NCI-H146 (cell line): Measurements from ENCODE around the gene GALNTL6.
"Not testable (repeated sequence)": the region's sequence is repeated elsewhere in the genome, so short reads cannot be mapped to it uniquely, and the experiment has no call there.

Experiments
- DNase-seq: peaks from one replicate; lab custom pipeline; 2025; lab: John Stamatoyannopoulos, UW

GALNTL6 gene

DNA sequence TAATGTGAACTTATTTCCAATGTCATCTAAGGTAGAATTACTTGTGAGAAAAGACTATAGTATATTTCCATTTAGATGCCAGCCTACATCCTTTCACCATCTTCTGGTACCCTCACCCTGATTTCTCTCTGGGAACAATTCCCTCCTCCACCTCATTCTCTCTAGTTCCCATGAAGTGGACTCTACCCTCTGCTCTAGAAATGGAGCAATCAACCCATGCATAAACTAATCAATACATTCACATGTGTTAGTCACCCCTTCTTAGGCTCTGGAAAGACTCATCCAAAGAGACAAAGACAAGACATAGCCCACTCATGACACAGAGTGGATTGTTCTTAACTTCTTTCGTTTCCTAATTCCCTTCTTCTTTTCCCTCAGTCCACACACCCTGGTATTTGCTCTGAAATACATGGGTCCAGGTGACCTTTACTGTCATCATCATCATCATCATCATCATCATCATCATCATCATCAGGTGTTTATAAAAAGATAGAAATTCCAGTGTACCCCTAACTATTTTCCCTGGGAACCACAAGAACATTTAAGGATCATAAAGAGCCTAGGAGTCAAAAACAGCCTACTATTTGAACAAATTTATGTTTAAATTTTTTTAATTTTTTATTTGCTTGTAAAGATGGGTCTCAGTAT is 1056.5 kb downstream of the GALNTL6 start:
- no peak for DNase-seq

DNA sequence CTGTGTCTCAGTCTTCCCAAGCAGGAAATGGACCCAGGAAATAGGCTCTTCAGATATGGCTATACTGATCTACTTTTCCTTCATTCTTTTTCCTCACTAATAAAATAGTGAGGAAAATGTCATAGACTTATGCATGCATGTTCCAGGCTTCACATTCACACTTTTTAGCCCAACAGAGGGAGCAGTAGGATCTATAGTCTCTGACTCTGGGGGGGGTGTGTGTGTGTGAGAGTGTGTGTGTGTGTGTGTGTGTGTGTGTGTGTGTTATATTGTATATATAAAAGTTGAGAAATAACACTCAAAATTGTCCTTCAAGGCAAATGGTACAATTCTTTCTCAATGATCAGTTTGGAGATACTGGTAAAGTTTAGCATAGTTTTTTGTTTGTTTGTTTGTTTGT is 1058.2 kb downstream of the GALNTL6 start:
- no peak for DNase-seq

DNA sequence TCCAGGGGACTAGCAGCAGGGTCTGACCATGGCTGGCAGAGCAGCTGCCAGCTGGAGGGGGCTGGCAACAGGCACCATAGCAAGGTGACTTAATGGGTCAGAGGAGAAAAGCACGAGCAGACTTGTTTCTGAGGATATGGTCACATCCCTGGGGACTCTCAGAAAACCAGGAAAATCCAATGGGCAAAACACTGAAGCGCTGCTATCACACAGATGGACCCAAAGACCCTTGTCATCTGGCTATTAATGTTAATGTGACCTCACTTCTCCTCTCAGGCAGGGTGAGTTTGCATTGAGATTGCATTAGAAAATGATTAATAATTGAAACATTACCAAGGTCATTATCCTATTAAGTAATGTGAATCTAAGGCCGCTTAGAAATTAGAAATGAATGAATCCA is 1061.7 kb downstream of the GALNTL6 start:
- no peak for DNase-seq

DNA sequence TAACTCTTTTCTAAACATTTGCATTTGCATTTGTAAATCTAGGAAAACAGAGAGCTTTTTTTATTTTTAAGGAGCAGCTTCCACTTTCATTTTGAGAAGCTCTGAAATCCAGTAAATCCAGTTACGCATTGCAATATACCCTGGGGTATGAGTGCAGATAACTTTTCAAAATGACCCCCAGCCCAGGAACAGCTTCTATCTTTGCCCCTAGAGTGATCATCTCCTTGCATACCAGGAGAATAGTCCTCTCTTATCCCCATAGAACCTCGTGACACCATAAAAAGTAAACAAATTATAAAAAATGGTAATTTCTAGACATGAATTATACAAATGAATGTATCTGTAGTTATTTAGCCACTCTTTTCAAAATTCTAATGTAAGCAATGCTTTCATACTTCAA is 1063.2 kb downstream of the GALNTL6 start:
- DNase-seq, result no peak

DNA sequence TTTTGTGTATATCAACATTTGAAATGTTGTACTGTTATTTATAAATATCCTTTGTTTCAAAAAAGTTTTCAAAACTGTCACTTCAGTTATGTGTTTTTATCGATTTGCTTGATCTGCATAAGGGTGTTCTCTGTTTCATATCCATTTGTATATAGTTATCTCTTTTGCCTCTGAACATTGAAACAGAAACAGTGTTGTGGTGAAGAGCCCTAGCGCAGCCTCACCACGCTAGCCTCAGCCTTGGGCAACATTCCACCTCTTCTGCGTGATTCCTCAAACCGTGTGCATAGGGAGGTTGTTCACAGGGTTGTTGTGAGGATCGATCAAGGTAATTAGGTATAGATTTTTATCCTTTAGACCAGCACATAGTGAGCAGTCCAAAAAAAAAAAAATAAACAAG is 1068.4 kb downstream of the GALNTL6 start:
- no peak for DNase-seq

DNA sequence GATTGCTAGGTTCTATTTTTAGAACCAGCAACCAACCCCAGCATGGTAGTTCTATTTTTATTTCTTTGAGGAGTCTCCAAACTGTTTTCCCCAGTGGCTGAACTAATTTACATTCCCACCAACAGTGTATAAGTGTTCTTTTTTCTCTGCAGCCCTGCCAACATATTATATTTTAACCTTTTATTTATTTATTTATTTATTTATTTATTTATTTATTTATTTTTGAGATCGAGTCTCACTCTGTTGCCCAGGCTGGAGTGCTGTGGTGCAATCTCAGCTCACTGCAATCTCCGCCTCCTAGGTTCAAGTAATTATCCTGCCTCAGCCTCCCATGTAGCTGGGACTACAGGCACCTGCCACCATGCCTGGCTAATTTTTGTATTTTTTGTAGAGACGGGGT is 1074.2 kb downstream of the GALNTL6 start:
- DNase-seq, result not testable (repeated sequence)

DNA sequence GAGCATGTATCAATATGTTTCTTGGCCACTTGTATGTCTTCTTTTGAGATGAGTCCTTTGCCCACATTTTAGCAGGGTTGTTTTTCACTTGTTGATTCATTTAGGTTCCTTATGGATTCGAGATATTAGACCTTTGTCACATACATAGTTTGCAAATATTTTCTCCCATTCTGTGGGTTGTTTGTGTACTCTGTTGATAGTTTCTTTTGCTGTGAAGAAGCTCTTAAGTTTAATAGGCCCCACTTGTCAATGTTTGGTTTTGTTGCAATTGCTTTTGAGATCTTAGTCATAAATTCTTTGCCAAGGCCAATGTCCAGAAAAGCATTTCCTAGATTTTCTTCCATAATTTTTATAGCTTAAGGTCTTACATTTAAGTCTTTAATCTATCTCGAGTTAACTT is 1074.8 kb downstream of the GALNTL6 start:
- no peak for DNase-seq

DNA sequence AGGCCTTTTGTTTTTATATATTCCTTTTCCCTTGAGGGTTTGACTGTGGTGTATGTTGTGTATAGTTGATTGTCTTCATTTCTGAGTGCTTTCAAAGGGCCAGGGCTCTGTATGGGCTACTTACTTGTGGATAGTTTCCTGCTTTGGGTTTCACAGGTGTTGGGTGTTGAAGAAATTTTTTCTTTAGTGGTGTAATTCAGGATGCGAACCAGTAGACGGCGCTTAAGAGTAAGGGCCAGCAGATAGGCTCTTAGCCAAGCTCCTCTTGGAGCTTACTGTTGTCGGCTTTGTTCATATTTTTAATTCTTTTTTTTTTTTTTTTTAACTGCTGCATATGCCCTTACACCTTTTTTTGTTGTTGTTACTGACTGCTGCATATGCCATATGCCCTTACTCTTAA is 1079.1 kb downstream of the GALNTL6 start:
- no peak for DNase-seq

DNA sequence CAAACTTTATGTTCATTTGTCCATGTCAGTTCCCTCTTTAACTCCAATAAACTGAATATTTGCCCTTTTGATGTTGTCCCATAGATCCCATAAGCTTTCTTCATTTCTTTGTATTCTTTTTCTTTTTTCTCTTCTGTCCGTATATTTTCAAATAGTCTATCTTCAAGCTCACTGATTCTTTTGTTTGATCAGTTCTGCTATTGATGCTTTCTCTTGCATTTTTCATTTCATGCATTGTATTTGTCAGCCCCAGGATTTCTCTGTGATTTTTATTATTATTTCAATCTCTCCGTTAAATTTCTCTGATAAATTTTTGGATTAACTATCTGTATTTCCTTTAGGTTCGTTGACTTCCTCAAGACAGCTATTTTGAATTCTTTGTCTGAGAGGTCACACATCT is 1082.5 kb downstream of the GALNTL6 start:
- DNase-seq, result no peak

DNA sequence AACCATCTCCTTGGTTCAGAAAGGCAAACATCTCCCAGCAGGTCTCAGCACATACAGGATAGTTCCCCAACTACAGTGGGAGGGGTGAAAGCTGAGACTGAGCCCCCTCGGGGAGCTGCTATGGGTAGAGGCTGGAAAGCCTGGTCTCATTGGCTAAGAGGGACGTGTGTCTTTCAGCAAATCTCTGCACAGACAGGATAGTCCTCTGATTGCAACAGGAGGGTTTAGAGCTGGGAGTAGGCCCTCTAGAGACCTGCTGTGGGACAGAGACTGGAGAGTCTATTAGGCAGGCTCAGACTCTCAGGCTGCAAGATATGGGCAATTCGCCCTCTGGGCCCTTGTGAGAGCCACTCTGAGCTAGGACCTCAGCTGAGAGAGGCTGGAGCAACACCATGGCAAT is 1083.8 kb downstream of the GALNTL6 start:
- no peak for DNase-seq

DNA sequence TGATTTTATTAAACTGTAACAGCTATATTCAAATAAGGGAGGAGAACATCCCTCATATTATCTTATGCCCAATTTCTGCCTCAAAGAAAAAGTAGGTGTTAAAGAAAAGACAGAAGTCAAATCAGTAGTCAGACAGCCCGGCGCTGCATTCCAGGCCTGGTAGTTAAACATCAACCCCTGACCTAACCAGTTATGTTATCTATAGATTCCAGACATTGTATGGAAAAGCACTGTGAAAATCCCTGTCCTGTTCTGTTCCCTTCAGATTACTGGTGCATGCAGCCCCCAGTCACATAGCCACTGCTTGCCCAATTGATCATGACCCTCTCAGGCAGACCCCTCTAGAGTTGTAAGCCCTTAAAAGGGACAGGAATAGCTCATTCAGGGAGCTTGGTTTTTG is 1085.5 kb downstream of the GALNTL6 start:
- DNase-seq, result no peak

DNA sequence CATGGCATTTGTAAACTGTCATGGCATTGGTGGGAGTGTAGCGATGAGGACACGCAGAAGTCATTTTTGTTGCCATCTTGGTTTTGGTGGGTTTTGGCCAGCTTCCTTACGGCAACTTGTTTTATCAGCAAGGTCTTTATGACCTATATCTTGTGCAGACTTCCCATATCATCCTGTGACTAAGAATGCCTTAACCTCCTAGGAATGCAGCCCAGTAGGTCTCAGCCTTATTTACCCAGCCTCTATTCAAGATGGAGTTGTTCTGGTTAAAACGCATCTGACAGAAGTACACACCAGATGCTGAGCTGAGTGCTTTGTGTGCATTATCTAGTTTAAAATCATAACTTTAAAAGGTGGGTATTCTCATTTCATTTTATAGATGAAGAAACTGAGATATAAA is 1086.7 kb downstream of the GALNTL6 start:
- no peak for DNase-seq

DNA sequence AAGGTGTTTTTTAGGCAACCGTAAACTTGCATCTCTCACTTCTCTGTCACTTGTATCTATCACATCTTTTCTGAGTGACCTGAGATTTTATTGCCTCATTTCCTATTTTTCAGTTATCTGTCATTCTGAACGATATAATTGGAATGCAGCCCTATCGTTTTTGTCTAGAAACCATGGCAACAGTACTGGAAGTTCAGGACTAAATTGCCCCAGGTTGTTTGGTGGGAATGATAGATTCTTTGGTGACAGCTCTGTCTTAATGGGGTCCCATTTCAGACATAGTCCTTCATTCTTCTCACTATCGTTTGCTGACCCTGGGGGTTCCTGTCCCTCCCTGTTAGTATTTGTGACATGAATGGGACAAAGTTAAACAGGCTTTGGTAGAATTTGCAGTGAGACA is 1087.7 kb downstream of the GALNTL6 start:
- DNase-seq, result peak; percentile 50

DNA sequence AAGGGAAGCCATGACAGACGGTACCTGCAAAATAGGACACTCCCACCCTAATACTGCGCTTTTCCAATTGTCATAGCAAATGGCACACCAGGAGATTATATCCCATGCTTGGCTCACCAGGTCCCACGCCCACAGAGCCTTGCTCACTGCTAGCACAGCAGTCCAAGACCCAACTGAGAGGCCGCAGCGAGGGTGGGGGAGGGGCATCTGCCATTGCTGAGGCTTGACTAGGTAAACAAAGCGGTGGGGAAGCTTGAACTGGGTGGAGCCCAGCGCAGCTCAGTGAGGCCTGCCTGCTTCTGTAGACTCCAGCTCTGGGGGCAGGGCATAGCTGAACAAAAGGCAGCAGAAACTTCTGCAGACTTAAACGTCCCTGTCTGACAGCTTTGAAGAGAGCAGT is 1099.3 kb downstream of the GALNTL6 start:
- not testable (repeated sequence) for DNase-seq

DNA sequence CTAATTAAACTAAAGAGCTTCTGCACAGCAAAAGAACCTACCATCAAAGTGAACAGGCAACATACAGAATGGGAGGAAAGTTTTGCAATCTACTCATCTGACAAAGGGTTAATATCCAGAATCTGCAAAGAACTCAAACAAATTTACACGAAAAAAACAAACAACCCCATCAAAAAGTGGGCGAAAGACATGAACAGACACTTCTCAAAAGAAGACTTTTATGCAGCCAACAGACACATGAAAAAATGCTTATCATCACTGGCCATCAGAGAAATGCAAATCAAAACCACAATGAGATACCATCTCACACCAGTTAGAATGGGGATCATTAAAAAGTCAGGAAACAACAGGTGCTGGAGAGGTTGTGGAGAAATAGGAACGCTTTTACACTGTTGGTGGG is 1104.2 kb downstream of the GALNTL6 start:
- DNase-seq, result not testable (repeated sequence)

DNA sequence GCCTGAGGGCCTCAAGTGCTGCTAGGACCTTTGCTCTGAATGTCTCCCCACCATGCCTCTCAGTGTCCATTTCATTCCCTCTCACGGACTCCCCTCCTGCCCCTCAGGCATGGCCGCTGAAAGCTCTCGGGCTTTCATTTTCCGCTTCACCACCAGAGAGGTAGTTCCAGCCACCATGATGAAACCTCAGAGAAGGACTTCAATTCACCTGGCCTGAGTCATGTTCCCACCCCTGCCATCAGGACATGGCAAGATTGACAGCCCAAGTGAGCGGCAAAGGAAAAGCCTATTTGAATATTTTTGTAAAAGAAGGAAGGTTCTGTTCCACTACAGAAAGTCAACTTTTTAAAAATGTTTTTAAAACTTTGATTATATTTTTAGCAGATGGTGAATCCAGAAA is 1106.1 kb downstream of the GALNTL6 start:
- no peak for DNase-seq

DNA sequence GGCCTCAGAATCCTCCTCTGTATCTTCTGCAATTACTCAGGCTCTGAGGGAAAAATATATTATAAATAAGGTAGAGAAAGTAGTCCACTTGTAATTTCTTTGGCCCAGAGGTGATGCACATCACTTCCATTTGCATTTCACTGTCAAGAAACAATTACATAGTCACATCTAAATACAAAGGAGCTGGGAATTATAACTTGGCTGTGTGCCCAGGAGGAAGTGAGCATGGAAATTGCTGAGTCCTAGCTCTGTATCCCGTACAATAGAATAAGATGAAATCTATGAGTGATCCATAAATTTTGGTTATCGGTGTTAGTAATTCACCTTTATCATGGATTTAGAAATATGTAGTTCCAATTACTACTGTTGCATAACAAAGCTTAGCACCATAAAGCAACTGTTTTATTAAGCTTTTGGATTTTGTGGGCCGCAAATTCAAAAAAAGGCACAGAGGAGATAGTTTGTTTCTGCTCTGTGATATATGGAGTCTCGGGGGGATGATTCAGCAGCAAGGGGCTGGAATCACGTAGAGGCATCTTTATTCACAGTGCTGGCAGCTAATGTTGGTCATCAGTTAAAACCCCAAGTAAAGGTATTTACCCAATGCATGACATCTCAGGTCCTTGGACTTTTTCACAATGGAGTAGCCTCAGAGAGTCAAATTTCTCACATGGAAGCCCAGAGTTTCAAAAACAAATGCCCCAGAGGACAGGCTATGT is 1114.1 kb downstream of the GALNTL6 start:
- peak; percentile 79 for DNase-seq

DNA sequence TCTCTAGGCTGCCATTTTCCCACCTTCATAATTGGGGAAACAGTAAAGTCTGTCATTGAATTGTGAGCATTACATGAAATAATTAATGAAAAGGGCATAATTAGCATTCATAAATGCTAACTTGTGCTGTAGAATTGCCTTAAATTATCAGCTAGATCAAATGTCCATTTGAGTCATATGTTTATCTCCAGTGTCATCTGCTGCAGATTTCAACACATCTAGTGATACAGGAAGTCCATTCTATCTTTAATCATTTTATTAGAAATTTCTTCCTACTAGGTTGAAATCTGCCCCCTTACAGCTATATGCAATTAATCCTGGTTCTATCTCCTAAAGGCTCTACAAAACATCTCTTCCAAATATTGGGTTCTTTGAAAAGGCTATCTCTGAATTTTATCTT is 1115.1 kb downstream of the GALNTL6 start:
- DNase-seq, result no peak

DNA sequence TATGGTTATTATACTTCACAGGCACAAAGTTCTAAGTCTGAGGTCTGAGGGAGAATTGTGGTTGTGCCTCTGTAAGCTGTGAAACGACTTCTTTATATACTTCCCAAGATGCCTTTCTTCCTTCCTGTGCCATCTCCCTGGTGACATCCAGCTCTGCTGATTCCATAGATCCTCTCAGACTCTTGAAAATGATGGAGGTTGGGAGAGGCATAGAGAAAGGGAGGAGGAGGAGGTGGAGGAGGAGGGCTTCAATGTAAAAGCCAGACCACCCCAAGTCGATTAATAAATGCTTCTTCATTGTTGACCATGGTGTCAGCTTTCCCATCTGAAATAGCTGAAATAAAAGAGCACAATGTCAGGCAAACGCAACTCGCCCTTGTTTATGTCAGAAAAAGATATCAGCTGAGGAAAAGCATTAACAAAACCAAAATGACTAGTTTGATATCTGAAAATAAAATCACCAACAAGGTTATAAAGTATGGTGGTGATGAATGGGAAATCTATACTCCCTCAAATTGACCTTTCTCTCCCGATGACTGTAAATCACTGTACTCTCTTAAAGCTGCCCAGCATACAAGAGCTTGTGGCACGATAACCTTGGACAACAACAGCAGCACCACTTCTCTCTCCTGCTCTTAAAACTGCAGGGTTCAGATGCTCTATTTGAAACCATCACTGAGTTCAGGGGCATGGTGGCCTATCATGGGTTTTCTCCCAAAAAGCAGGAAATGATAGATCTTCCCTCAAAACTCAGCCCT is 1125.0 kb downstream of the GALNTL6 start:
- DNase-seq, result no peak

DNA sequence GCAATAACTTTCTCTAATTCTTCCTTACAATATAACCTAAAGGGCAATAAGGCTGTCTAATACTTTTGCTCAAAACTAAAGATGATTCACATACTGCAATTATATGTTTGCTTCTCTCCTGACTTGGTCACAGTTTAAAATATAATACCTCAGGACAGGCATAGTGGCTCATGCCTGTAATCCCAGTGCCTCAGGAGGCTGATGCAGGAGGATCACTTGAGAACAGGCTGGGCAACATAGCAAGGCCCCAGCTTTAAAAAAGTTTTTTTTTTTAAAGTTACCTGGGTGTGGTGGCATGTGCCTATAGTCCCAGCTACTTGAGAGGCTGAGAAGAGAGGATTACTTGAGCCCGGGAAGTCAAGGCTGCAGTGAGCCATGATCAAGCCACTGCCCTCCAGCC is 1125.7 kb downstream of the GALNTL6 start:
- DNase-seq, result no peak

DNA sequence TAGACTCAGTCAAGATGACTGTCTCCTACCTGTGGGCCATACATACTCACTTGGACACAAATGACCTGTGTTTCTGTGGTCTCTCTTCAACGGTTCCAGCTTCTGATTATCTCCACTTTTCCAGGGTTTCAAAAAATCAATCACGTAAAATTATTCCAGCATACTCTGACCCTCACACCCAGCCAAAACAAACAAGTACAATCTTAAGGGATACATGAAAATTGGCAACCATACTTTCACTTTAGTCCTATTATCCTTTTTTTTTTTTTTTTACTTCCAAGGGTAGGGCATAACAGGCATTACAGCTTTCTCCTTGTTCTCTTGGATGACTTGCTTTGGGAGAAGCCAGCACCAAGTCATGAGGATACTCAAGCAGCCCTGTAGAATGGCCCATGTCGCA is 1129.6 kb downstream of the GALNTL6 start:
- no peak for DNase-seq

DNA sequence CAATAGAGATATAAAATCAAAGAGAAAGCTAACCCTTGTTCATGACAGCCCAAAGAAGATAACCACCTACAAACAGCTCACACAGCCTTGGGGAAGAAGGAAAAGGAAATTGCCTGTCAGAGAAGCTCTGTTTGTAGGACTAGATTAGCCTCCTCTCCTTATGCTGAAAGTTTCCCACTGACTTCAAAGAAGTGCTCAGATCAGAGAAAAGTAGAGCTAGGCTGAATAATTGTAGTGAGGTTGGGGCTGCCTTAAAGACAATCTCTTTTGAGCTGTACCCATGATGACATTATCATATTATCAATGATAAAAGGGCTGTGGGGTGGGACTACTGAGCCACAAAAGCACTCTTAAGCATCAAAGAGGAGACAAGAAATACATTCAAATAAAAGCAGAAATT is 1132.4 kb downstream of the GALNTL6 start:
- DNase-seq, result no peak

DNA sequence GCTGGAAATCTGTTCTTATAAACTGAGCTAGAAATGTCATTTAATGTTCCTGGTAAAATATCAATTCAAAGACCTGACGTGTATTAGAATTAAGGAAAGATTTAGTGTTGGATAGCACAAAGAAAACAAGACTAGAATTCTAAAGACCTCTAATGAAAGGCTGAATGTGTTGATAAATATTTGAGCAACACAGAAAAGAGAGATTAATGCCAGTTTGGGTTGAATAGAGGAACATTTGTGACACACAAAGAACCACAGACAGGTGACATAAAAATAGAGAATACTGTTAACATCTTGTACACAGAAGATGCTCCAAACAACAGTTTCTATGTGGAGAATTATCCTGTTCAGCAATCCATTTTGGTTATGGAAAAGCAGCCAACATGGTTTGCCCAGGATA is 1133.3 kb downstream of the GALNTL6 start:
- peak; percentile 35 for DNase-seq
